Measurements from ENCODE around the gene CAPN5. TPM values are rescaled to one million over a fixed set of nuclear protein-coding genes. Genes with fewer than 3 reads are reported as not detected.

Gene CAPN5
- total and polyA plus RNA-seq, 2 of the 8 experiments (the other 6 are each of a cell fraction or from before 2014, with no cell fraction given): 21.5 to 22.4 TPM

- TF ChIP-seq RNF2 (IDR thresholded peaks at IDR 0.05; ENCODE audit: borderline replicate concordance, low read depth, low read length, missing control alignments, poor library complexity, severe bottlenecking): no peak
- no peak for TF ChIP-seq ASH2L (IDR thresholded peaks at IDR 0.05; ENCODE audit: low read length)
These were observed 1.9 kb downstream of the CAPN5 start (continued) for GRCh38 chr11:77068457-77069335.
